GM23338 (cell line): ENCODE measurements around the gene LY86. TPM values are rescaled to one million over a fixed set of nuclear protein-coding genes. Genes with fewer than 3 reads are reported as not detected.

Experiments
- ATAC-seq: fragments of 200-7000 bp; cut with Tn5 transposase; 3 replicates; pipeline ENCODE4 v1.9.1; 2020
- DNase-seq: peaks from one replicate; pipeline ENCODE4 v3.0.0-alpha.2; 2015; ENCODE audit warnings: low spot score
- H2AFZ ChIP-seq: fragments of 200-600 bp; sonication (generic); 2 replicates; pipeline ENCODE4 v1.8.0; 2016; ENCODE audit warnings: antibody characterized with exemption, mild to moderate bottlenecking, moderate library complexity
- H3F3A ChIP-seq: fragments of 200-600 bp; sonication (generic); replicated peaks from 2 replicates; pipeline ENCODE4 v1.8.0; 2017; ENCODE audit warnings: antibody characterized with exemption, mixed run types, low read depth
- H3K27ac ChIP-seq: fragments of 200-600 bp; sonication (generic); 2 replicates; pipeline ENCODE4 v1.6.1; 2016; ENCODE audit warnings: low read depth
- H3K27me3 ChIP-seq: fragments of 200-600 bp; sonication (generic); 2 replicates; pipeline ENCODE4 v1.8.0; 2016; ENCODE audit warnings: mild to moderate bottlenecking, mixed run types, moderate library complexity; ENCODE audit not compliant: insufficient read depth
- H3K36me3 ChIP-seq: fragments of 200-600 bp; sonication (generic); 2 replicates; pipeline ENCODE4 v1.8.0; 2016; ENCODE audit warnings: mild to moderate bottlenecking; ENCODE audit not compliant: insufficient read depth
- H3K4me1 ChIP-seq: fragments of 200-600 bp; sonication (generic); 2 replicates; pipeline ENCODE4 v1.8.0; 2016; ENCODE audit warnings: mild to moderate bottlenecking, moderate library complexity; ENCODE audit not compliant: insufficient read depth
- H3K4me2 ChIP-seq: fragments of 200-600 bp; sonication (generic); 2 replicates; pipeline ENCODE4 v1.7.1; 2017; ENCODE audit warnings: mixed run types
- H3K4me3 ChIP-seq: fragments of 200-600 bp; sonication (generic); 2 replicates; pipeline ENCODE4 v1.6.1; 2016; ENCODE audit warnings: mixed run types
- H3K79me2 ChIP-seq: fragments of 200-600 bp; sonication (generic); replicated peaks from 2 replicates; pipeline ENCODE4 v1.8.0; 2017; ENCODE audit warnings: mild to moderate bottlenecking; ENCODE audit not compliant: insufficient read depth
- H3K9me2 ChIP-seq: fragments of 200-600 bp; sonication (generic); 2 replicates; pipeline ENCODE4 v1.8.0; 2017; ENCODE audit not compliant: insufficient read depth
- H4K20me1 ChIP-seq: fragments of 200-600 bp; sonication (generic); replicated peaks from 2 replicates; pipeline ENCODE4 v1.8.0; 2017; ENCODE audit warnings: mild to moderate bottlenecking; ENCODE audit not compliant: insufficient read depth
- H3K27ac Mint-ChIP-seq: 2 replicates; pipeline ENCODE4 v1.8.0; 2020; ENCODE audit warnings: inconsistent platforms, mild to moderate bottlenecking, moderate library complexity, mixed read lengths
- H3K27me3 Mint-ChIP-seq: 3 replicates; pipeline ENCODE4 v1.8.0; 2022; ENCODE audit warnings: low read depth, mild to moderate bottlenecking, moderate library complexity, mixed read lengths, inconsistent platforms; ENCODE audit not compliant: insufficient read depth, poor library complexity
- H3K36me3 Mint-ChIP-seq: 3 replicates; pipeline ENCODE4 v1.8.0; 2021; ENCODE audit warnings: low read depth, mild to moderate bottlenecking, inconsistent platforms, moderate library complexity, mixed read lengths
- H3K4me1 Mint-ChIP-seq: 3 replicates; pipeline ENCODE4 v1.8.0; 2020; ENCODE audit warnings: mild to moderate bottlenecking, inconsistent platforms, mixed read lengths
- H3K4me3 Mint-ChIP-seq: 3 replicates; pipeline ENCODE4 v1.8.0; 2021; ENCODE audit warnings: moderate library complexity, mild to moderate bottlenecking, inconsistent platforms, mixed read lengths
- H3K9me3 Mint-ChIP-seq: 3 replicates; pipeline ENCODE4 v1.8.0; 2020; ENCODE audit warnings: moderate library complexity, mild to moderate bottlenecking, inconsistent platforms, mixed read lengths
- CREB1 ChIP-seq: fragments of 250-450 bp; sonication (Bioruptor Pico); IDR thresholded peaks from 2 replicates; pipeline ENCODE4 v1.5.0; 2020; ENCODE audit warnings: low read depth, mild to moderate bottlenecking, moderate library complexity
- EZH2 ChIP-seq: fragments of 200-600 bp; sonication (generic); IDR thresholded peaks from one replicate; pipeline ENCODE4 v1.8.0; 2017; ENCODE audit warnings: antibody characterized with exemption, mild to moderate bottlenecking, low read depth; ENCODE audit not compliant: unreplicated experiment
- EZH2phosphoT487 ChIP-seq: fragments of 200-600 bp; sonication (generic); IDR thresholded peaks from one replicate; pipeline ENCODE4 v1.8.1; 2018; ENCODE audit warnings: antibody characterized with exemption; ENCODE audit not compliant: unreplicated experiment
- JUNB ChIP-seq: IDR thresholded peaks from one replicate; pipeline ENCODE4 v1.6.1; 2016; ENCODE audit warnings: antibody characterized with exemption; ENCODE audit not compliant: unreplicated experiment
- NANOG ChIP-seq: IDR thresholded peaks from 2 replicates; pipeline ENCODE4 v1.6.1; 2016; ENCODE audit warnings: antibody characterized with exemption, borderline replicate concordance
- POLR2AphosphoS5 ChIP-seq: IDR thresholded peaks from 2 replicates; pipeline ENCODE4 v1.6.1; 2016; ENCODE audit warnings: antibody characterized with exemption, low read depth
- STAT1 ChIP-seq: IDR thresholded peaks from one replicate; pipeline ENCODE4 v1.6.1; 2016; ENCODE audit warnings: antibody characterized with exemption; ENCODE audit not compliant: unreplicated experiment
- ZNF331 ChIP-seq: fragments of 250-450 bp; sonication (Bioruptor Pico); IDR thresholded peaks from 2 replicates; pipeline ENCODE4 v1.5.0; 2020; ENCODE audit warnings: low read depth, mild to moderate bottlenecking, moderate library complexity
- polyA plus RNA-seq: library from polyadenylated mRNA; unstranded; fragments of >200 nt; fragmentation: Nextera tagmentation; extraction: Ambion mirVana; gene quantifications from 2 replicates; pipeline ENCODE4 v1.2.1, GENCODE V29; 2016
- total RNA-seq: library from RNA; depleted of rRNA; stranded (reverse); fragments of >200 nt; shearing (Covaris generic); gene quantifications from 2 replicates; pipeline ENCODE4 v1.2.3, GENCODE V29; 2014
- TF ChIP-seq, protein P1 (sequence below): IDR thresholded peaks from one replicate; pipeline ENCODE4 v1.6.1; 2018; ENCODE audit warnings: antibody characterized with exemption; ENCODE audit not compliant: unreplicated experiment
- TF ChIP-seq, protein P2 (sequence below): fragments of 250-450 bp; sonication (Bioruptor Pico); IDR thresholded peaks from 2 replicates; pipeline ENCODE4 v1.5.0; 2020; ENCODE audit warnings: mild to moderate bottlenecking, moderate library complexity

LY86 gene
- total and polyA plus RNA-seq, 2 experiments from 2014 or later: 0.29 TPM; not detected in 1

DNA sequence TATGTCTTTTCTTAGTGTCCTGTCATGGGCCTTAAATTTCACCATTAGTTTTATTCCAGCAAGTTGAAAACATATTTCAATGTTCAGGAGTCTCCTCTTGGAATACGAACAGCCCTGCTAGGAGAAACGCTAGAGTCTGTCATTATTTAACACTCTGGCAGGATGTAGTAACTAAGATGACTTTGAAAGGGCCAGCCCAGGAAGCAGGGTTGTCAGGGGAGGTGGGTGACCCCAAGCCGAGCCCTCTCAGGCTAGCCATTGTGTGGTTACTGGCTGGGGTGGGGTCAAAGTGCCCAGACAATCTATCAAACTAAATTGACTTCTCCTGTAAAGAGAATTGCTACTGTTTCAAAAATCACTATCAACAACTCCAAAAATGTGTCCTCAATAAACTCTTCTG is 67.8 kb downstream of the LY86 start (continued):
- TF ChIP-seq, protein P1, sequence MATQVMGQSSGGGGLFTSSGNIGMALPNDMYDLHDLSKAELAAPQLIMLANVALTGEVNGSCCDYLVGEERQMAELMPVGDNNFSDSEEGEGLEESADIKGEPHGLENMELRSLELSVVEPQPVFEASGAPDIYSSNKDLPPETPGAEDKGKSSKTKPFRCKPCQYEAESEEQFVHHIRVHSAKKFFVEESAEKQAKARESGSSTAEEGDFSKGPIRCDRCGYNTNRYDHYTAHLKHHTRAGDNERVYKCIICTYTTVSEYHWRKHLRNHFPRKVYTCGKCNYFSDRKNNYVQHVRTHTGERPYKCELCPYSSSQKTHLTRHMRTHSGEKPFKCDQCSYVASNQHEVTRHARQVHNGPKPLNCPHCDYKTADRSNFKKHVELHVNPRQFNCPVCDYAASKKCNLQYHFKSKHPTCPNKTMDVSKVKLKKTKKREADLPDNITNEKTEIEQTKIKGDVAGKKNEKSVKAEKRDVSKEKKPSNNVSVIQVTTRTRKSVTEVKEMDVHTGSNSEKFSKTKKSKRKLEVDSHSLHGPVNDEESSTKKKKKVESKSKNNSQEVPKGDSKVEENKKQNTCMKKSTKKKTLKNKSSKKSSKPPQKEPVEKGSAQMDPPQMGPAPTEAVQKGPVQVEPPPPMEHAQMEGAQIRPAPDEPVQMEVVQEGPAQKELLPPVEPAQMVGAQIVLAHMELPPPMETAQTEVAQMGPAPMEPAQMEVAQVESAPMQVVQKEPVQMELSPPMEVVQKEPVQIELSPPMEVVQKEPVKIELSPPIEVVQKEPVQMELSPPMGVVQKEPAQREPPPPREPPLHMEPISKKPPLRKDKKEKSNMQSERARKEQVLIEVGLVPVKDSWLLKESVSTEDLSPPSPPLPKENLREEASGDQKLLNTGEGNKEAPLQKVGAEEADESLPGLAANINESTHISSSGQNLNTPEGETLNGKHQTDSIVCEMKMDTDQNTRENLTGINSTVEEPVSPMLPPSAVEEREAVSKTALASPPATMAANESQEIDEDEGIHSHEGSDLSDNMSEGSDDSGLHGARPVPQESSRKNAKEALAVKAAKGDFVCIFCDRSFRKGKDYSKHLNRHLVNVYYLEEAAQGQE: no peak
- TF ChIP-seq ZNF331 (CRISPR knock-in tag): no peak
- no peak for TF ChIP-seq JUNB
- TF ChIP-seq CREB1 (CRISPR knock-in tag): no peak

DNA sequence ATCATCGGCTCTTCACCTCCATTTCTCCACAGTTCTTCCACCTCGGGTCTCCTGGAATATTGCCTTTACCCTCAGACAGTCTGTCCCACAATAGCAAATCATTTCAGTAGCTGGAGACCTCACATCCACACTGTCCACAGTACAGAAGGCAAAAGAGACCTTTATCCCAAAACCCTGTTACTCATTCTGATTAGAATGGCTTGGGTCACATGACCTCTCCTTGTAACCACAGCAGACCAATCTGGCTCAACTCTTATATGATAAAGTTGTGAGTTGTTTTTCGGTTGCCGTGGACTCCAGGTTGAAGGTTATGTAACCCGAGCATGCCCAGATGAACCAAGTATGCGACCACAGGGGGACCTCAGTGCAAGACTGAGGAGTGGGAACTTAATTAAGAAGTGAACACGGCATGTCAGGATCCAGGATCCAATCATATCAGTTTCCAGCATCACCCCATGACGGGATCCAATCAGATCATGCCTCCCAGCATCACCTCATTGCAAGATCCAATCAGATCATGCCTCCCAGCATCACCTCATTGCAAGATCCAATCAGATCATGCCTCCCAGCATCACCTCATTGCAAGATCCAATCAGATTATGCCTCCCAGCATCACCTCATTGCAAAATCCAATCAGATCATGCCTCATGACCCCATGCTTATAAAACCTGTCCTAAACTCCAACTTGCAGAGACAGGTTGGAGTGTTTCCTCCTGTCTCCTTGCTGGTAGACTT is 68.7 kb downstream of the LY86 start:
- H2AFZ ChIP-seq: no peak overlapping the region
- no peaks in the 10 kb centered on the region for H3K79me2 ChIP-seq
- no peaks in the 10 kb centered on the region for H3K4me1 ChIP-seq
- Mint-ChIP-seq H3K4me3 (no peak overlapping the region), H3K27me3 (peaks cover 3% of the 10 kb centered on the region), H3K27ac (0 out of 2 replicates have a peak overlapping the region, but pooled peaks have one; percentile 20), H3K36me3 (no peaks in the 10 kb centered on the region), H3K4me1 (no peaks in the 10 kb centered on the region), H3K9me3 (no peaks in the 10 kb centered on the region; the same call in 2 of the 3 replicates)
- no peaks in the 10 kb centered on the region for H4K20me1 ChIP-seq
- peaks cover 16% of the 10 kb centered on the region for H3K9me2 ChIP-seq
- no peaks in the 10 kb centered on the region for H3K36me3 ChIP-seq
- no peak for ATAC-seq
- DNase-seq: no peak
- H3K4me3 ChIP-seq: no peak overlapping the region
- no peak overlapping the region for H3K27ac ChIP-seq
- H3F3A ChIP-seq: no peaks in the 10 kb centered on the region
- H3K4me2 ChIP-seq: no peak overlapping the region
- peaks cover 11% of the 10 kb centered on the region; the same call in 1 of the 2 replicates for H3K27me3 ChIP-seq
- TF ChIP-seq EZH2 (no peak), EZH2phosphoT487 (no peak), STAT1 (no peak), NANOG (no peak), POLR2AphosphoS5 (no peak), JUNB (no peak), ZNF331 (CRISPR knock-in tag) (no peak)
- TF ChIP-seq, protein P2, sequence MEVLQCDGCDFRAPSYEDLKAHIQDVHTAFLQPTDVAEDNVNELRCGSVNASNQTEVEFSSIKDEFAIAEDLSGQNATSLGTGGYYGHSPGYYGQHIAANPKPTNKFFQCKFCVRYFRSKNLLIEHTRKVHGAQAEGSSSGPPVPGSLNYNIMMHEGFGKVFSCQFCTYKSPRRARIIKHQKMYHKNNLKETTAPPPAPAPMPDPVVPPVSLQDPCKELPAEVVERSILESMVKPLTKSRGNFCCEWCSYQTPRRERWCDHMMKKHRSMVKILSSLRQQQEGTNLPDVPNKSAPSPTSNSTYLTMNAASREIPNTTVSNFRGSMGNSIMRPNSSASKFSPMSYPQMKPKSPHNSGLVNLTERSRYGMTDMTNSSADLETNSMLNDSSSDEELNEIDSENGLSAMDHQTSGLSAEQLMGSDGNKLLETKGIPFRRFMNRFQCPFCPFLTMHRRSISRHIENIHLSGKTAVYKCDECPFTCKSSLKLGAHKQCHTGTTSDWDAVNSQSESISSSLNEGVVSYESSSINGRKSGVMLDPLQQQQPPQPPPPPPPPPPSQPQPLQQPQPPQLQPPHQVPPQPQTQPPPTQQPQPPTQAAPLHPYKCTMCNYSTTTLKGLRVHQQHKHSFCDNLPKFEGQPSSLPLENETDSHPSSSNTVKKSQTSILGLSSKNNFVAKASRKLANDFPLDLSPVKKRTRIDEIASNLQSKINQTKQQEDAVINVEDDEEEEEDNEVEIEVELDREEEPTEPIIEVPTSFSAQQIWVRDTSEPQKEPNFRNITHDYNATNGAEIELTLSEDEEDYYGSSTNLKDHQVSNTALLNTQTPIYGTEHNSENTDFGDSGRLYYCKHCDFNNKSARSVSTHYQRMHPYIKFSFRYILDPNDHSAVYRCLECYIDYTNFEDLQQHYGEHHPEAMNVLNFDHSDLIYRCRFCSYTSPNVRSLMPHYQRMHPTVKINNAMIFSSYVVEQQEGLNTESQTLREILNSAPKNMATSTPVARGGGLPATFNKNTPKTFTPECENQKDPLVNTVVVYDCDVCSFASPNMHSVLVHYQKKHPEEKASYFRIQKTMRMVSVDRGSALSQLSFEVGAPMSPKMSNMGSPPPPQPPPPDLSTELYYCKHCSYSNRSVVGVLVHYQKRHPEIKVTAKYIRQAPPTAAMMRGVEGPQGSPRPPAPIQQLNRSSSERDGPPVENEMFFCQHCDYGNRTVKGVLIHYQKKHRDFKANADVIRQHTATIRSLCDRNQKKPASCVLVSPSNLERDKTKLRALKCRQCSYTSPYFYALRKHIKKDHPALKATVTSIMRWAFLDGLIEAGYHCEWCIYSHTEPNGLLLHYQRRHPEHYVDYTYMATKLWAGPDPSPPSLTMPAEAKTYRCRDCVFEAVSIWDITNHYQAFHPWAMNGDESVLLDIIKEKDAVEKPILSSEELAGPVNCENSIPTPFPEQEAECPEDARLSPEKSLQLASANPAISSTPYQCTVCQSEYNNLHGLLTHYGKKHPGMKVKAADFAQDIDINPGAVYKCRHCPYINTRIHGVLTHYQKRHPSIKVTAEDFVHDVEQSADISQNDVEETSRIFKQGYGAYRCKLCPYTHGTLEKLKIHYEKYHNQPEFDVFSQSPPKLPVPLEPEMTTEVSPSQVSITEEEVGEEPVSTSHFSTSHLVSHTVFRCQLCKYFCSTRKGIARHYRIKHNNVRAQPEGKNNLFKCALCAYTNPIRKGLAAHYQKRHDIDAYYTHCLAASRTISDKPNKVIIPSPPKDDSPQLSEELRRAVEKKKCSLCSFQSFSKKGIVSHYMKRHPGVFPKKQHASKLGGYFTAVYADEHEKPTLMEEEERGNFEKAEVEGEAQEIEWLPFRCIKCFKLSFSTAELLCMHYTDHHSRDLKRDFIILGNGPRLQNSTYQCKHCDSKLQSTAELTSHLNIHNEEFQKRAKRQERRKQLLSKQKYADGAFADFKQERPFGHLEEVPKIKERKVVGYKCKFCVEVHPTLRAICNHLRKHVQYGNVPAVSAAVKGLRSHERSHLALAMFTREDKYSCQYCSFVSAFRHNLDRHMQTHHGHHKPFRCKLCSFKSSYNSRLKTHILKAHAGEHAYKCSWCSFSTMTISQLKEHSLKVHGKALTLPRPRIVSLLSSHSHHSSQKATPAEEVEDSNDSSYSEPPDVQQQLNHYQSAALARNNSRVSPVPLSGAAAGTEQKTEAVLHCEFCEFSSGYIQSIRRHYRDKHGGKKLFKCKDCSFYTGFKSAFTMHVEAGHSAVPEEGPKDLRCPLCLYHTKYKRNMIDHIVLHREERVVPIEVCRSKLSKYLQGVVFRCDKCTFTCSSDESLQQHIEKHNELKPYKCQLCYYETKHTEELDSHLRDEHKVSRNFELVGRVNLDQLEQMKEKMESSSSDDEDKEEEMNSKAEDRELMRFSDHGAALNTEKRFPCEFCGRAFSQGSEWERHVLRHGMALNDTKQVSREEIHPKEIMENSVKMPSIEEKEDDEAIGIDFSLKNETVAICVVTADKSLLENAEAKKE (CRISPR knock-in tag): no peak
- TF ChIP-seq, protein P1: no peak
